ENCODE results near the gene NAALADL2.
"Not testable (repeated sequence)": the region's sequence is repeated elsewhere in the genome, so short reads cannot be mapped to it uniquely, and the experiment has no call there.

DNA sequence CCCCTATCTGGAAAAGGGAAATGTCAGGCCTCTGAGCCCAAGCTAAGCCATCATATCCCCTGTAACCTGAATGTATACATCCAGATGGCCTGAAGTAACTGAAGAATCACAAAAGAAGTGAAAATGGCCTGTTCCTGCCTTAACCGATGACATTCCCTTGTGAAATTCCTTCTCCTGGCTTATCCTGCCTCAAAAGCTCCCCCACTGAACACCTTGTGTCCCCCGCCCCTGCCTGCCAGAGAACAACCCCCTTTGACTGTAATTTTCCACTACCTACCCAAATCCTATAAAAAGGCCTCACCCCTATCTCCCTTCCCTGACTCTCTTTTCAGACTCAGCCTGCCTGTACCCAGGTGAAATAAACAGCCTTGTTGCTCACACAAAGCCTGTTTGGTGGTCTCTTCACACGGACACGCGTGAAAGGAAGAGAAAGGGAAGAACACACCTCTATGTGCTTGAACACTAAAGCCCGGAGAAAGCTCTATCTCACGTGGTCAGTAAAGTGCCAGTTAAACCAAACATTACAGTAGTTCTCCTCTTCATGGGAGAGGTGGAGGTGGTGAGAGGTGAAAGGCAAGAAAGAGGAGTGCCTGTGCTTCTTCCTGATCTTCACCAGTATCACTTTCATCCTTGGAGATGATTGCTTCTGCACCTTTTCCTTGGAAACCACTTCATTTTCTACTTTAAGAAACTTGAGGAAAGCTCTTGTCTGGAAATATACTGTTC lies 963.8 kb downstream of the NAALADL2 start:
- TF ChIP-seq, protein P1, sequence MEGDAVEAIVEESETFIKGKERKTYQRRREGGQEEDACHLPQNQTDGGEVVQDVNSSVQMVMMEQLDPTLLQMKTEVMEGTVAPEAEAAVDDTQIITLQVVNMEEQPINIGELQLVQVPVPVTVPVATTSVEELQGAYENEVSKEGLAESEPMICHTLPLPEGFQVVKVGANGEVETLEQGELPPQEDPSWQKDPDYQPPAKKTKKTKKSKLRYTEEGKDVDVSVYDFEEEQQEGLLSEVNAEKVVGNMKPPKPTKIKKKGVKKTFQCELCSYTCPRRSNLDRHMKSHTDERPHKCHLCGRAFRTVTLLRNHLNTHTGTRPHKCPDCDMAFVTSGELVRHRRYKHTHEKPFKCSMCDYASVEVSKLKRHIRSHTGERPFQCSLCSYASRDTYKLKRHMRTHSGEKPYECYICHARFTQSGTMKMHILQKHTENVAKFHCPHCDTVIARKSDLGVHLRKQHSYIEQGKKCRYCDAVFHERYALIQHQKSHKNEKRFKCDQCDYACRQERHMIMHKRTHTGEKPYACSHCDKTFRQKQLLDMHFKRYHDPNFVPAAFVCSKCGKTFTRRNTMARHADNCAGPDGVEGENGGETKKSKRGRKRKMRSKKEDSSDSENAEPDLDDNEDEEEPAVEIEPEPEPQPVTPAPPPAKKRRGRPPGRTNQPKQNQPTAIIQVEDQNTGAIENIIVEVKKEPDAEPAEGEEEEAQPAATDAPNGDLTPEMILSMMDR (IDR thresholded peaks at IDR 0.05; ENCODE audit: borderline replicate concordance, extremely low read depth, low read length, poor library complexity, severe bottlenecking), result not testable (repeated sequence)
- not testable (repeated sequence) for TF ChIP-seq EZH2 (IDR thresholded peaks at IDR 0.05; ENCODE audit: borderline replicate concordance, low read depth, low read length, severe bottlenecking)

Data from DND-41 (cell line).